Activated T-helper 1 cell treated with Interleukin-2 at 50 U/mL for 16 hours (primary cell): ENCODE results near the gene RTEL1.
"Not testable (repeated sequence)": the region's sequence is repeated elsewhere in the genome, so short reads cannot be mapped to it uniquely, and the experiment has no call there.

Source experiments
- DNase-seq: peaks from one replicate; pipeline ENCODE4 v3.0.0-alpha.2; 2020; ENCODE audit warnings: low read depth

The RTEL1 gene

DNA sequence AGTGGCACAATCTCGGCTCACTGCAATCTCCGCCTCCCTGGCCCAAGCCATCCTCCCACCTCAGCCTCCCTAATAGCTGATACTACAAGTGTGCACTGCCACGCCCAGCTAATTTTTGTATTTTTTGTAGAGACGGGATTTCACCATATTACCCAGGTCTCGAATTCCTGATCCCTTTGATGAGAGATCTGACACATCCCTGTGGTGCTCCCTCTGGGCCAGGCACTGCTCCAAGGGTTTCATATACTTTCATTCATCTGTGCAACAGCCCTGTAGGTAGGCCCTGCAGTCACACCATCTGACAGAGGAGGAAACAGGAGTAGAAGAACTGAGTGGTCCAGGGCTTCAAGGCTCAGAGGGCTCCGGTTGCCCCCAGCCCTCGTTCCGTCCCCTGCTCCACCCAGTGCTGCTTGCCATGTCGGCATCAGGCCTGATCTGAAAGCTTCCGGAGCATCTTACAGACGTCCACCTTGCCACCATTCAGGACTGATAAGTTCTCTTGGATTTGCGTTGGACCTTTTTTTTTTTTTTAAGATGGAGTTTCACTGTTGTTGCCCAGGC lies 53.1 kb downstream of the RTEL1 start:
- no peak for DNase-seq

DNA sequence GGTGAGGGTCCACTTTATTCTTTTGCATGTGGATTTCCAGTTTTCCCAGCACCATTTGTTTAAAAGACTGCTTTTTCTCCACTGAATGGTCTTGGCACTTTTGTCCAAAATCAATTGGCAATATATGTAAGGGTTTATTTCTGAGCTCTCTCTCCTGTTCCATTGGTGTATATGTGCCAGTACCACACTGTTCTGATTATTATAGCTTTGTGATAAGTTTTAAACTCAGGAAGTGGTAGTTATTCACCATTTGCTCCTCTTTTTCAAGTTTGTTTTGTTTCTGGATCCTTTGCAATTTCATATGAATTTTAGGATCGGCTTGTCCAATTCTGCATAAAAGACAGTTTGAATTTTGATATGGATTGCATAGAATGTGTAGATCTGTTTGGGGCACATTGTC lies 54.1 kb downstream of the RTEL1 start:
- no peak for DNase-seq

DNA sequence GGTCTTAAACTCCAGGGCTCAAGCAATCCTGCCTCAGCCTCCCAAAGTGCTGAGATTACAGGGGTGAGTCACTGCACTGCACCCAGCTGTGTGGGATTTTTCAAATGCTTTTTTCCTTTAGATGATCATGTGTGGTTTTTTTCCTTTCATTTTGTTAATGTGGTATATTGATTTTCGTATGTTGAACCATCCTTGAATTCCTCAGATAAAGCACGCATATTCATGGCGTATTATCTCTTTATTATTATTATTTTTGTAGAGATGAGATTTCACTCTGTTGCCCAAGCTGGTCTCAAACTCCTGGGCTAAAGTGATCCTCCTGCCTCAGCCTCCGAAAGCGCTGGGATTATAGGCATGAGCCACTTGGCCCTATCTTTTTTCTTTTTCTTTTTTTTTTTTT lies 56.7 kb downstream of the RTEL1 start:
- DNase-seq: no peak

DNA sequence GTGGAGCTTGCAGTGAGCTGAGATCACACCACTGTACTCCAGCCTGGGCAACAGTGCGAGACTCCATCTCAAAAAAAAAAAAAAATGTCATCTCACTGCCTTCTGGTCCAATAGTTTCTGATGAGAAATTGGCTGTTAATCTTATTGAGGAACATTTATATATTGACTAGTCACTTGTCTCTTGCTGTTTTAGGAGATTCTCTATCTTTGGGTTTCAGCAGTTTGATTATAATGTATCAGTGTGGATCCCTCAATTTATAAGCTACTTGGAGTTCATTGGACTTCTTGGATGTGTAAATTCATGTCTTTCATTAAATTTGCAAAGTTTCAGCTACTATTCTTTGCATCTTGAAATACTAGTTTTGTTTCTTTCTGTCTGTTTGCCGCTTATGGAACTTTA lies 60.9 kb downstream of the RTEL1 start:
- no peak for DNase-seq

DNA sequence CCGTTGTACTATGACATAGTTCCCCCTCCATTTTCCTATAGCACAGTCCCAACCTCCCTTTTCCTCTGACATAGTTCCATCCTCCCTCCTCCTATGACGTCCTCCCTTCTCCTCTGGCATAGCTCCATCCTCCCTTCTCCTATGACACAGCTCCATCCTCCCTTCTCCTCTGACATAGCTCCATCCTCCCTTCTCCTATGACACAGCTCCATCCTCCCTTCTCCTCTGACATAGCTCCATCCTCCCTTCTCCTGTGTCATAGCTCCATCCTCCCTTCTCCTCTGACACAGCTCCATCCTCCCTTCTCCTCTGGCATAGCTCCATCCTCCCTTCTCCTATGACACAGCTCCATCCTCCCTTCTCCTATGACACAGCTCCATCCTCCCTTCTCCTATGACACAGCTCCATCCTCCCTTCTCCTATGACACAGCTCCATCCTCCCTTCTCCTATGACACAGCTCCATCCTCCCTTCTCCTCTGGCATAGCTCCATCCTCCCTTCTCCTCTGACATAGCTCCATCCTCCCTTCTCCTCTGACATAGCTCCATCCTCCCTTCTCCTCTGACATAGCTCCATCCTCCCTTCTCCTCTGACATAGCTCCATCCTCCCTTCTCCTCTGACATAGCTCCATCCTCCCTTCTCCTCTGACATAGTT lies 65.0 kb downstream of the RTEL1 start:
- DNase-seq: not testable (repeated sequence)

DNA sequence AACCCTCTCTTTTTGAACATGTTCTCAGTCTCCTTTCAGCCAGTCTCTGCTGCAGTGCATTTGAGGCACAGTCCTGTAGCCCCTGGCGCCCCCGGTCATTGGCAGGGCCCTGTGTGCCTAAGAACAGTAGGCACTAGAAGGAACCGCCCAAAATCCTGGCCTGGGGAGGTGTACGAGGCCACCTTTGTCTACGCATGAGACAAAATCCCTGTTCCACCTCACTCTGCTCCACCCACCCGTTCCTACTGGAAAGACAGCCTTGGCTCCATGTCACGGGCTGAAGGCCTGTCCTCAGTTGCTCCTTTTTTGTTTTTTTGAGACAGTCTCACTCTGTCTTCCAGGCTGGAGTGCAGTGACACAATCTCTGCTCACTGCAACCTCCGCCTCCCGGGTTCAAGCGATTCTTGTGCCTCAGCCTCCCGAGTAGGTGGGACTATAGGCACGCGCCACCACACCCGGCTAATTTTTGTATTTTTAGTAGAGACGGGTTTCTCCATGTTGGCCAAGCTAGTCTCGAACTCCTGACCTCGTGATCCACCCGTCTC lies 72.1 kb downstream of the RTEL1 start:
- DNase-seq: not testable (repeated sequence)

DNA sequence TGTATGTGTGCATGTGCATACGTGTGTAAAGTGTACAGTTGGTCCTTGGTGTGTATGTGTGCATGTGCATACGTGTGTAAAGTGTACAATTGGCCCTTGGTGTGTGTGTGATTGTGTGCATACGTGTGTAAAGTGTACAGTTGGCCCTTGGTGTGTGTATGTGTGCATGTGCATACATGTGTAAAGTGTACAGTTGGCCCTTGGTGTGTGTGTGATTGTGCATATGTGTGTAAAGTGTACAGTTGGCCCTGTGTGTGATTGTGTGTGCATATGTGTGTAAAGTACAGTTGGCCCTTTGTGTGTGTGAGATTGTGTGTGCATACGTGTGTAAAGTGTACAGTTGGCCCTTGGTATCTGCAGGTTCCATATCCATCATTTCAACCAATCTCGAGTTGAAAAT lies 73.3 kb downstream of the RTEL1 start:
- no peak for DNase-seq

DNA sequence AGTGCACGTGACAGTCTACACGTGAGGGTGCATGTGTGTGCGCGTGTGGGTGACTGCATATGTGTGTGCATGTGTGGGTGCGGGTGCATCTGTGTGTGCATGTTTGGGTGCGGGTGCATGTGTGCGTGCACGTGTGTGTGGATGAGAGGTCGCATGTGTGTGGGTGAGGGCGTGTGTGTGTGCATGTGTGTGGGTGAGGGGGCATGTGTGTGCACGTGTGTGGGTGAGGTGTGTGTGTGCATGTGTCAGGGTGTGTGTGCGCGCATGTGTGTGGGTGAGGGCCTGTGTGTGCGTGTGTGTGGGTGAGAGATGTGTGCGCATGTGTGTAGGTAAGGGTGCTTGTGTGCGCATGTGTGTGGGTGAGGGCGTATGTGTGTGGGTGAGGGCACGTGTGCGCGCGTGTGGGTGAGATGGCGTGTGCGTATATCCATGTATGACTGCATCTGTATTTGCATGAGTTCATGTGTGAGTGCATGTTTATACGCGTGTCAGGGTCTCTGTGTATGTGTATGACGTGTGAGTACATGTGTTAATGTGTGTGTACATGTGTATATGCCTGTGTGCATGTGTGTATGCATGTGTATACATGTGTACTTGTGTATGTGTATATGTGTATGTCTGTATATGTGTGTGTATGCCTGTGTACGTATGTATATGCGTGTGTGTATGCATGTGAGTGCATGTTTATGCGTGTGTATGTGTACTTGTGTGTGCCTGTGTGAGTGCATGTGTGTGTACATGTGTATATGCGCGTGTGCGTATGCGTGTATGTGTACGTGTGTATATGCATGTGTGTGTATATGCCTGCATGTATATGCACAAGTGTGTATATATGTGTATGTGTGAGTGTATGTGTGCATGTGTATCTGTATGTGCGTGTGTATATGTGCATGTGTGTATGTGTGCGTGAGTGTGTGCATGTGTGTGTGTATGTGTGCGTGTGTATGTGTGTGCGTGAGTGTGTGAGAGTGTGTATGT lies 74.3 kb downstream of the RTEL1 start:
- DNase-seq: no peak

DNA sequence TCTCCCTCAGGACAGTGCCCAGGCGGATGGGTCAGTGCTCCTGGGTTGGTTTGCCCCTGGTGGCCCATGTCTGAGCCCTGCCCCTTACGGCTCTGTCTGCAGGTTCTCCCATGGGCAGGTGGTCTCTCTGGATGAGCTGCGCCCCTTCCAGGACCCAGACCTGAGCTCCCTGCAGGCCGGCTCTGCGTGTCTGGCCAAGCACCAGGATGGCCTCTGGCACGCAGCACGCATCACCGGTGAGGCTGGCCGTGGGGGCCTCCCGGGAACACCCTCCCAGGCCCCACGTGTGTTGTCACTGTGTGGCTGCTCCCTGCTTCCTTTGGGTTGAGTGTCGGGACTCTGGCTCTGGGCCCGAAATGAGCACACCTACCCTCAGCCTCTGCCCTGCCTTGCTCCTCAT lies 75.0 kb downstream of the RTEL1 start:
- DNase-seq: no peak

DNA sequence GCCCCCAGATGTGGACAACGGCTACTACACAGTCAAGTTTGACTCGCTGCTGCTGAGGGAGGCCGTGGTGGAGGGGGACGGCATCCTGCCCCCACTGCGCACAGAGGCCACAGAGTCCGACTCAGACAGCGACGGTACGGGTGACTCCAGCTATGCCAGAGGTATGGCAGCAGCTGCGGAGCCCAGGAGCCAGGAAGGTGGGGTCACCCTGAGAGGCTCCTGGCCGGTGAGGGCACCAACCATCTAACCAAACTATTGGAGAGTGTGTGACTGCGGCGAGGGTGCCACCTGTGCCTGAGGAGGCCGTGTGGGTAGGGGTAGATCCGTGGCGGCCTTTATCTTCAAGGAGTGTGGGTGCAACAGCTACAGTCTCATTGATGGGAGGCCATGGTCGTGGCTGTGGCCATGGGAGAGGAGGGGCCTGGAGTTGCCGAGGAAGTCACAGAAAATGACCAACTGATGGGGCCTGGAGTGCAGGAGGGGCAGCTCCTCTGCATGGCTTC lies 75.5 kb downstream of the RTEL1 start:
- DNase-seq: no peak

DNA sequence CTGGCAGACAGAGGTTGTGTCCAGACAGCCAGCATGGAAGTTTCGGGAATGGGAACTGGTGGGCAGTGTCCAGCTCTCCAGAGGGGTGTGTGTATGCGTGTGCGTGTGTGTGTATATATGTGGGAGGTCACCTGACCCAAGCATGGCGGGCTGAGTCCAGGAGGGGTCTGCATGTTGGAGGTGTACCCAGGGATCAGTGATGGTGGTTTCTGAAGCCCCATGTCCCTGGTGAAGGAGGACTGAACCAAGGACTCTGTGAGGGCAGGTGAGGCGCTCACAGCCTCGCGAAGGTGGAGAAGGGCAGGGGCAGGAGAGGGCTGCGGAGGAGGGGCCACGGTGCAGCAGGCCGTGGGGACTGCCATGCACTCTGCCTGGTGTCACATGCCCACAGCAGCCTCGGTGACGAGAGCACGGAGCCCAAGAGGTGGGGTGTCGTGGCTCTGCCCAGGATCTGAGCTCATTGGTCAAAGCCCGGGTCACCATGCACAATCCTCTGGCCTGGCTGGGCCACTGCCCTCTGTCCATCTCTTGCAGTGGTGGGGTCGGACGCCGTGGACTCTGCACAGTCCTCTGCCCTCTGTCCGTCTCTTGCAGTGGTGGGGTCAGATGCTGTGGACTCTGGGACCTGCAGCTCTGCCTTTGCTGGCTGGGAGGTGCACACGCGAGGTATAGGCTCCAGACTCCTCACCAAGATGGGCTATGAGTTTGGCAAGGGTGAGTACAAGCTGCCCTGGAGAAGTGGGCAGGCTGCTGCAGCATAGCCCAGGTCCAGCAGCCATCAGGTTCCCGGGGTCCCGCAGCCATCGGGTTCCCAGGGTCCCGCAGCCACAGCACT lies 76.2 kb downstream of the RTEL1 start:
- DNase-seq: no peak

DNA sequence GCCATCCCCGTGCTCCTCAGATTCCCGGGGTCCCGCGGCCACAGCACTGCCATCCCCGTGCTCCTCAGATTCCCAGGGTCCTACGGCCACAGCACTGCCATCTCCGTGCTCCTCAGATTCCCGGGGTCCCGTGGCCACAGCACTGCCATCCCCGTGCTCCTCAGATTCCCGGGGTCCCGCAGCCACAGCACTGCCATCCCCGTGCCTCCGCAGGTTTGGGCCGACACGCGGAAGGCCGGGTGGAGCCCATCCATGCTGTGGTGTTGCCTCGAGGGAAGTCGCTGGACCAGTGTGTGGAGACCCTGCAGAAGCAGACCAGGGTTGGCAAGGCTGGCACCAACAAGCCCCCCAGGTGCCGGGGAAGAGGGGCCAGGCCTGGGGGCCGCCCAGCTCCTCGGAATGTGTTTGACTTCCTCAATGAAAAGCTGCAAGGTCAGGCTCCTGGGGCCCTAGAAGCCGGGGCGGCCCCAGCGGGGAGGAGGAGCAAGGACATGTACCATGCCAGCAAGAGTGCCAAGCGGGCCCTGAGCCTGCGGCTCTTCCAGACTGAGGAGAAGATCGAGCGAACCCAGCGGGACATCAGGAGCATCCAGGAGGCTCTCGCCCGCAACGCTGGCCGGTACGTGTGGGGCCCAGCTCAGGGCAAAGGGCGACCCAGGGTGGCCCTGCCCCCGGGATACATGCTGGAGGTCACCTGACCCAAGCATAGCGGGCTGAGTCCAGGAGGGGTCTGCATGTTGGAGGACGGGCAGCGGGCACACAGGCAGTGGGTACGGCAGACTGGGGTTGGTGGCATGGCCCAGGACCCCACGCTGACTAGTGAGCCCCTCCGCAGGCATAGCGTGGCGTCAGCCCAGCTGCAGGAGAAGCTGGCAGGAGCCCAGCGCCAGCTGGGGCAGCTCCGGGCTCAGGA lies 77.1 kb downstream of the RTEL1 start:
- no peak for DNase-seq

DNA sequence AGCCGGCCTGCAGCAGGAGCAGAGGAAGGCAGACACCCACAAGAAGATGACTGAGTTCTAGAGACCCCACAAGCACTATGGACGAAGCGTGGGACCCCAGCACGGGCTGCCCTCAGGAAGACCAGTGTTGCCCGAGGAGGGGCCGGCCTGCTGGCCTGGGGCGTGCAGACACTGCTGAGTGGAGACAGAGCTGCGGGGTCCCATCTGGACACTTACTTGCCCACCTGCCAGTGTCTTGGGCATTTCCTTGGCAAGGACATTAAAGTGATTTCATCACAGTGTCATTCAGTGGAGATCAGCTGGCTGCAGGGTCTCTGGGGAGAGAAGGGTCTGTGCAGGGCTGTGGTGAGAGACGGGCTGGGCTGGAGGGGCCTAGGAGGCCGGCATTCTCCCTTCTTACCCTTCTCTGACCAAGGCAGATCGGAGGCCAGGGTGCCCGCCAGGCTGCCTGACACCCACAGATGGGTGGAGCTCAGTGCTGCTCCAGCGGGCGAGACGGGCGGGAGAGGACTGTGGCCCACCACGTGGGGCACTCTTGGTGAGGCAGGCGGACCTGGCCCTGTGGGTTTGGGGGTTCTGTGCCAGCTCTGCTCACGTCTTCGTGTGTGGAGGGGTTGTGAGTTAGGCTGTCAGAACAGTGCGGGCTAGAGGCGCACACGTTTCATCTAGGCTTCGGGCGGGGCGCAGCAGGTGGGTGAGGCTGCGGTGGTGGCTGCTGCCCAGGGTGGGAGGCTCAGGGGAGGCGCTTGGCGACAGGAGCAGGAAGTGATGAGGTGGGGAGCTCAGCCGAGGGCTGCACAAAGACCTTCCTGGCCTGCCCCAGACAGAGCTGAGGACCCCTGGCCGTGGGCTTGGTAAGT lies 78.0 kb downstream of the RTEL1 start, which contains the start of gene LIME1:
Gene LIME1 (plus strand): TSS at position 806 of the 860 bp plus-strand sequence. CDS start 886 bp downstream, outside the sequence.
- DNase-seq: peak; percentile 75

DNA sequence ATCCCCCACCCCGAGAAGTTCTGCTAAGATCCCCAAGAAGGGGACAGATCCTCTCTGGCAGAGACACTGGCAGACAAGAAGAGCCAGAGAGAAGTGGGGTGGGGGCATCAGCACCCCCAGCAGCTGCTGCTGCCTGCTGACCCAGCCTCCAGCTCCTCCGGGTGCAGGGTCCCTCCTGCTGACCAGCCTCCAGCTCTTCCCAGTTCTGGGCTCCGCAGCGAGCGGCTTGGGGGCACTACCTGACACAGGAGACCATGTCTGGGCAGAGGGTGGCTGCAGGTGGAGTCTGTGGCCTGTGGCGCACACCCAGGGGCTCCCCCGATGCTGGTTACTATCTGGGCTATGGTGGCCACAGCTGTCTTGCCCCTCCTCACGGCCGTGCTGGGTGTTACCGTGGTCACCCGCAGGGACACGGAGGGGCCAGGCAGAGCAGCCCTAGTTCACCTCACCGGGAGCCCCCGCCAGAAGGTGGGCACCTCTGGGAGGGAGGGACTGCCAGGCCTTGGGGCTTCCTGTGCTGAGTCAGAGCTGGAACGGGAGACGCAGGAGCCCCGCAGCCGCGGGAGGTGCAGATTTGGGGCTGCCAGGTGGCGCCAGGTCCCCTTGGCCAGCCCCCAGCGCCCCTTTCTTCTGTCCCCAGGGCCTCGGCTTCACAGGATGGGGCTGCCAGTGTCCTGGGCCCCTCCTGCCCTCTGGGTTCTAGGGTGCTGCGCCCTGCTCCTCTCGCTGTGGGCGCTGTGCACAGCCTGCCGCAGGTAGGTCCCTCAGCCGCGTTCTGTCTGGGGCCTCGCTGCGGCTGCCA lies 79.0 kb downstream of the RTEL1 start:
- peak; percentile 52 for DNase-seq

DNA sequence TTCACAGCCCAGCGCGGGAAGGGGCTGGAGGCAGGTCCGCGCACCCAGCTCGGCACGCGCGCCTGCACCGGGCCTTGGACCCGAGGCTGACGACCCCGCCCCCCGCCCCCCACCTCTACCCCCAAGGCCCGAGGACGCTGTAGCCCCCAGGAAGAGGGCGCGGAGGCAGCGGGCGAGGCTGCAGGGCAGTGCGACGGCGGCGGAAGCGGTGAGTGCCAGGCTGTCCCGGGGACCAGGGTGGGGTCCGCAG lies 79.5 kb downstream of the RTEL1 start:
- no peak for DNase-seq

DNA sequence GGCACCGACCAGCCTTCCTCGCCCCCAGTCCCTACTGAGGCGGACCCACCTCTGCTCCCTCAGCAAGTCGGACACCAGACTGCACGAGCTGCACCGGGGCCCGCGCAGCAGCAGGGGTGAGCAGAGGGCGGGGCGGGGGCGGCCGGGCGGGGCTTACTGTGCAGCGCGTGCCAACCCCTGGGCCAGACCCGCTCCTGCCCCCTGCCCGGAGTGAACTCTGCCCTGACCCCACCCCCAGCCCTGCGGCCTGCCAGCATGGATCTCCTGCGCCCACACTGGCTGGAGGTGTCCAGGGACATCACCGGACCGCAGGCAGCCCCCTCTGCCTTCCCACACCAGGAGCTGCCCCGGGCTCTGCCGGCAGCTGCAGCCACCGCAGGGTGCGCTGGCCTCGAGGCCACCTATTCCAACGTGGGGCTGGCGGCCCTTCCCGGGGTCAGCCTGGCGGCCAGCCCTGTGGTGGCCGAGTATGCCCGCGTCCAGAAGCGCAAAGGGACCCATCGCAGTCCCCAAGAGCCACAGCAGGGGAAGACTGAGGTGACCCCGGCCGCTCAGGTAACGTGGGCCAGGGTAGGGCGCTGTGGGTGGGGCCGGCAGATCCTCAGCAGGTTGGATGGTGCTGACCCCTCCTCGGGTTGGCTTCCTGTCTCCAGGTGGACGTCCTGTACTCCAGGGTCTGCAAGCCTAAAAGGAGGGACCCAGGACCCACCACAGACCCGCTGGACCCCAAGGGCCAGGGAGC lies 80.0 kb downstream of the RTEL1 start:
- no peak for DNase-seq

DNA sequence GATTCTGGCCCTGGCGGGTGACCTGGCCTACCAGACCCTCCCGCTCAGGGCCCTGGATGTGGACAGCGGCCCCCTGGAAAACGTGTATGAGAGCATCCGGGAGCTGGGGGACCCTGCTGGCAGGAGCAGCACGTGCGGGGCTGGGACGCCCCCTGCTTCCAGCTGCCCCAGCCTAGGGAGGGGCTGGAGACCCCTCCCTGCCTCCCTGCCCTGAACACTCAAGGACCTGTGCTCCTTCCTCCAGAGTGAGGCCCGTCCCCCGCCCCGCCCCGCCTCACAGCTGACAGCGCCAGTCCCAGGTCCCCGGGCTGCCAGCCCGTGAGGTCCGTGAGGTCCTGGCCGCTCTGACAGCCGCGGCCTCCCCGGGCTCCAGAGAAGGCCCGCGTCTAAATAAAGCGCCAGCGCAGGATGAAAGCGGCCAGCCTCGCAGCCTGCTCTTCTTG lies 80.6 kb downstream of the RTEL1 start:
- no peak for DNase-seq
